GM21390 (cell line): ENCODE measurements around the gene ATP6V1E1.

Experiments
- ATAC-seq: cut with Tn5 transposase; IDR thresholded peaks from one replicate; pipeline ENCODE4 v1.9.1; 2021; ENCODE audit not compliant: unreplicated experiment

ATP6V1E1 gene

DNA sequence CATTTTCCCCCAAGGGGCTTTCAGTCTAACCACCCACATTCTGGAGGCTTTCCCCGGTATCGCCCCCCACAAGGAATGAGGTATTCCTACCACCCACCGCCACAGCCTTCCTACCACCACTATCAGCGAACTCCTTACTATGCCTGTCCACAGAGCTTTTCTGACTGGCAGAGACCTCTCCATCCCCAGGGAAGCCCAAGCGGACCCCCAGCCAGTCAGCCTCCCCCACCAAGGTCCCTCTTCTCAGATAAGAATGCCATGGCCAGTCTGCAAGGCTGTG lies 79.9 kb downstream of the ATP6V1E1 start:
- no peak for ATAC-seq

- no peak for ATAC-seq
Measured at GRCh38 chr22:17548010-17548755, 80.4 kb downstream of the ATP6V1E1 start.

GRCh38 chr22:17542452-17542851 lies 86.1 kb downstream of the ATP6V1E1 start:
- no peak for ATAC-seq
